Daoy (cell line): ENCODE data around the gene PML. TPM values are rescaled to one million over a fixed set of nuclear protein-coding genes. Genes with fewer than 3 reads are reported as not detected.

Source experiments
- total RNA-seq: library from RNA; depleted of rRNA; stranded (reverse); fragments of >200 nt; shearing (Covaris generic); gene quantifications from 2 replicates; pipeline ENCODE4 v1.2.3, GENCODE V29; 2014; rRNA removed

PML gene
- total RNA-seq, 1 experiment from 2014 or later, result 46.5 TPM

Other genes starting within 250 kb of the PML start
- gene INSYN1, start 241.4 kb upstream of the PML start, total RNA-seq, result 0.06 and 0.21 TPM in 2 replicates
- gene TBC1D21, start 121.2 kb upstream of the PML start, total RNA-seq, result not detected in 2 replicates
- 125 and 161 TPM in 2 replicates for gene LOXL1, start 68.3 kb upstream of the PML start, total RNA-seq
- 14.1 and 19.9 TPM in 2 replicates for gene STOML1, start 2.4 kb upstream of the PML start, total RNA-seq
- 0.06 TPM in 1 of 2 replicates, not detected in the other for gene GOLGA6A, start 87.8 kb downstream of the PML start, total RNA-seq
- not detected in 2 replicates for gene ISLR2, start 135.9 kb downstream of the PML start, total RNA-seq
- gene ISLR, start 179.0 kb downstream of the PML start, total RNA-seq, result 0.06 and 0.29 TPM in 2 replicates
- 28.3 and 30.8 TPM in 2 replicates for gene STRA6, start 208.1 kb downstream of the PML start, total RNA-seq
- 4.9 and 5.9 TPM in 2 replicates for gene CCDC33, start 241.6 kb downstream of the PML start, total RNA-seq